ENCODE data around the gene IGSF6.
"Not testable (repeated sequence)": the region's sequence is repeated elsewhere in the genome, so short reads cannot be mapped to it uniquely, and the experiment has no call there.

Gene IGSF6

GRCh38 chr16:21652453-21652852 is at the start of gene IGSF6:
Gene IGSF6, minus strand, starts transcription at chr16:21652608. Its CDS starts 10 bp downstream, at chr16:21652598.
- no peak for DNase-seq (ENCODE audit: extremely low read depth in 1 of 2, low read depth in 1 of 2)

GRCh38 chr16:21701271-21701670 is 48.9 kb upstream of the IGSF6 start:
- DNase-seq (ENCODE audit: extremely low read depth in 1 of 2, low read depth in 1 of 2) = no peak

GRCh38 chr16:21698169-21699032 is 46.0 kb upstream of the IGSF6 start:
- DNase-seq (ENCODE audit: extremely low read depth in 1 of 2, low read depth in 1 of 2) = no peak

GRCh38 chr16:21697032-21697431 is 44.6 kb upstream of the IGSF6 start:
- DNase-seq (ENCODE audit: extremely low read depth in 1 of 2, low read depth in 1 of 2) = no peak

- no peak for DNase-seq (ENCODE audit: extremely low read depth in 1 of 2, low read depth in 1 of 2)
Observed at GRCh38 chr16:21694609-21695008, 42.2 kb upstream of the IGSF6 start.

- not testable (repeated sequence) for DNase-seq (ENCODE audit: extremely low read depth in 1 of 2, low read depth in 1 of 2)
Observed at GRCh38 chr16:21690967-21691366, 38.6 kb upstream of the IGSF6 start.

GRCh38 chr16:21689107-21689506 is 36.7 kb upstream of the IGSF6 start:
- no peak for DNase-seq (ENCODE audit: extremely low read depth in 1 of 2, low read depth in 1 of 2)

- DNase-seq (ENCODE audit: extremely low read depth in 1 of 2, low read depth in 1 of 2) = no peak
Observed at GRCh38 chr16:21685034-21685455, 32.6 kb upstream of the IGSF6 start.

- peak in 1 of 2 donors; percentile 13 for DNase-seq (ENCODE audit: extremely low read depth in 1 of 2, low read depth in 1 of 2)
Observed at GRCh38 chr16:21684199-21684598, 31.8 kb upstream of the IGSF6 start.

GRCh38 chr16:21683184-21683583 is 30.8 kb upstream of the IGSF6 start:
- DNase-seq (ENCODE audit: extremely low read depth in 1 of 2, low read depth in 1 of 2) = no peak

GRCh38 chr16:21680714-21681113 is 28.3 kb upstream of the IGSF6 start:
- not testable (repeated sequence) for DNase-seq (ENCODE audit: extremely low read depth in 1 of 2, low read depth in 1 of 2)

- not testable (repeated sequence) for DNase-seq (ENCODE audit: extremely low read depth in 1 of 2, low read depth in 1 of 2)
Observed at GRCh38 chr16:21674456-21674855, 22.0 kb upstream of the IGSF6 start.

GRCh38 chr16:21673469-21673868 is 21.1 kb upstream of the IGSF6 start:
- no peak for DNase-seq (ENCODE audit: extremely low read depth in 1 of 2, low read depth in 1 of 2)

- DNase-seq (ENCODE audit: extremely low read depth in 1 of 2, low read depth in 1 of 2) = no peak
Observed at GRCh38 chr16:21667575-21667974, 15.2 kb upstream of the IGSF6 start.

- no peak for DNase-seq (ENCODE audit: extremely low read depth in 1 of 2, low read depth in 1 of 2)
Observed at GRCh38 chr16:21666772-21667171, 14.4 kb upstream of the IGSF6 start.

- no peak for DNase-seq (ENCODE audit: extremely low read depth in 1 of 2, low read depth in 1 of 2)
Observed at GRCh38 chr16:21664801-21665492, 12.5 kb upstream of the IGSF6 start.

GRCh38 chr16:21663889-21664647 is 11.7 kb upstream of the IGSF6 start, which contains the start of gene OTOA:
Gene OTOA, plus strand, starts transcription at chr16:21663968. Its CDS starts 14,547 bp downstream, at chr16:21678515.
- DNase-seq (ENCODE audit: extremely low read depth in 1 of 2, low read depth in 1 of 2) = no peak

- no peak for DNase-seq (ENCODE audit: extremely low read depth in 1 of 2, low read depth in 1 of 2)
Observed at GRCh38 chr16:21659124-21659523, 6.7 kb upstream of the IGSF6 start.

- peak in 1 of 2 donors; percentile 12 for DNase-seq (ENCODE audit: extremely low read depth in 1 of 2, low read depth in 1 of 2)
Observed at GRCh38 chr16:21656795-21657768, 4.7 kb upstream of the IGSF6 start.

GRCh38 chr16:21654881-21655280 is 2.5 kb upstream of the IGSF6 start:
- DNase-seq (ENCODE audit: extremely low read depth in 1 of 2, low read depth in 1 of 2) = no peak
